ENCODE data around the gene CD180.

GRCh38 chr5:67233075-67233474 is 36.5 kb upstream of the CD180 start:
- TF ChIP-seq POLR2AphosphoS5 (IDR thresholded peaks at IDR 0.05; ENCODE audit: low read depth, low read length) (no peak), POLR2A (IDR thresholded peaks at IDR 0.05; ENCODE audit: low read depth, low read length) (no peak)
